Mammary epithelial cell (primary cell): ENCODE measurements around the gene TEAD1.

Source experiments
- CTCF ChIP-seq, 2 donors: IDR thresholded peaks in 1 of 2; conservative IDR thresholded peaks in 1 of 2; 2 replicates each; pipeline ENCODE4 v1.5.1; 2011 to 2012; ENCODE audit warnings: inconsistent platforms in 2 of 2, low read length in 2 of 2, mild to moderate bottlenecking in 2 of 2, control low read depth in 1 of 2, low read depth in 1 of 2; ENCODE audit not compliant: insufficient read depth in 1 of 2; ENCODE audit errors: extremely low read depth in 1 of 2
- EZH2 ChIP-seq: IDR thresholded peaks from 2 replicates; pipeline ENCODE4 v1.6.1; 2012; ENCODE audit warnings: low read length, inconsistent platforms, borderline replicate concordance

- TF ChIP-seq CTCF (conservative IDR thresholded peaks at IDR 0.05 in 1 of 2, IDR thresholded peaks at IDR 0.05 in 1 of 2; ENCODE audit: extremely low read depth in 1 of 2, insufficient read depth in 1 of 2, low read depth in 1 of 2, low read length in 2 of 2) (no peak), EZH2 (no peak)
These were observed 88.6 kb downstream of the TEAD1 start for GRCh38 chr11:12762696-12763324.
